DMS 273 treated with DMSO at 0.1 percent for 48 hours (cell line): ENCODE results near the gene CEP85L.

Source experiments
- DNase-seq: peaks from one replicate; lab custom pipeline; 2025; lab: John Stamatoyannopoulos, UW

Gene CEP85L

GRCh38 chr6:118536478-118536877, 114.9 kb downstream of the CEP85L start:
- DNase-seq, result no peak

- DNase-seq, result no peak
These were observed 116.1 kb downstream of the CEP85L start for GRCh38 chr6:118535176-118535844.

- DNase-seq, result no peak
These were observed 120.4 kb downstream of the CEP85L start for GRCh38 chr6:118530942-118531341.

GRCh38 chr6:118529756-118530155, 121.6 kb downstream of the CEP85L start:
- DNase-seq, result no peak

GRCh38 chr6:118528129-118528528, 123.3 kb downstream of the CEP85L start:
- DNase-seq, result no peak

- DNase-seq, result no peak
These were observed 125.2 kb downstream of the CEP85L start for GRCh38 chr6:118525913-118526780.

- no peak for DNase-seq
These were observed 126.7 kb downstream of the CEP85L start for GRCh38 chr6:118524686-118525085.

- DNase-seq, result no peak
These were observed 128.2 kb downstream of the CEP85L start for GRCh38 chr6:118523216-118523615.

GRCh38 chr6:118522422-118522821, 129.0 kb downstream of the CEP85L start:
- no peak for DNase-seq

- no peak for DNase-seq
These were observed 136.7 kb downstream of the CEP85L start for GRCh38 chr6:118514689-118515088.

- no peak for DNase-seq
These were observed 139.3 kb downstream of the CEP85L start for GRCh38 chr6:118511930-118512715.

GRCh38 chr6:118509009-118509617, 142.3 kb downstream of the CEP85L start:
- no peak for DNase-seq

- DNase-seq, result no peak
These were observed 143.8 kb downstream of the CEP85L start for GRCh38 chr6:118507636-118508035.

GRCh38 chr6:118506071-118506638, 145.2 kb downstream of the CEP85L start:
- no peak for DNase-seq

- no peak for DNase-seq
These were observed 145.7 kb downstream of the CEP85L start for GRCh38 chr6:118505656-118506055.

GRCh38 chr6:118504611-118505010, 146.8 kb downstream of the CEP85L start:
- no peak for DNase-seq

GRCh38 chr6:118502169-118502568, 149.2 kb downstream of the CEP85L start:
- DNase-seq, result peak; percentile 7

GRCh38 chr6:118501765-118502164, 149.6 kb downstream of the CEP85L start:
- no peak for DNase-seq

GRCh38 chr6:118501099-118501498, 150.3 kb downstream of the CEP85L start:
- no peak for DNase-seq

- no peak for DNase-seq
These were observed 151.0 kb downstream of the CEP85L start for GRCh38 chr6:118500130-118501015.
